SKM-1 treated with dmso at 0.1 percent for 144 hours (cell line): ENCODE data around the gene ACTN4.

Experiments
- DNase-seq: peaks from one replicate; lab custom pipeline; 2025; ENCODE audit not compliant: unreplicated experiment; lab: John Stamatoyannopoulos, UW

Gene ACTN4

GRCh38 chr19:38708413-38709024, 61.1 kb downstream of the ACTN4 start:
- no peak for DNase-seq

GRCh38 chr19:38709119-38709518, 61.7 kb downstream of the ACTN4 start:
- no peak for DNase-seq

- no peak for DNase-seq
These were observed 62.4 kb downstream of the ACTN4 start for GRCh38 chr19:38709671-38710415.

GRCh38 chr19:38710416-38710702, 62.9 kb downstream of the ACTN4 start:
- DNase-seq: no peak

GRCh38 chr19:38710928-38711725, 63.7 kb downstream of the ACTN4 start:
- DNase-seq: no peak

- no peak for DNase-seq
These were observed 64.3 kb downstream of the ACTN4 start for GRCh38 chr19:38711726-38712153.

GRCh38 chr19:38712161-38712748, 64.8 kb downstream of the ACTN4 start:
- no peak for DNase-seq

GRCh38 chr19:38713227-38713649, 65.8 kb downstream of the ACTN4 start:
- DNase-seq: no peak

- no peak for DNase-seq
These were observed 66.4 kb downstream of the ACTN4 start for GRCh38 chr19:38713865-38714264.

- DNase-seq: no peak
These were observed 66.9 kb downstream of the ACTN4 start for GRCh38 chr19:38714354-38714778.

GRCh38 chr19:38715555-38715954, 68.1 kb downstream of the ACTN4 start:
- DNase-seq: no peak

- DNase-seq: no peak
These were observed 69.6 kb downstream of the ACTN4 start for GRCh38 chr19:38717051-38717450.

- DNase-seq: no peak
These were observed 70.4 kb downstream of the ACTN4 start for GRCh38 chr19:38717855-38718254.

- no peak for DNase-seq
These were observed 71.5 kb downstream of the ACTN4 start for GRCh38 chr19:38718747-38719543.

- no peak for DNase-seq
These were observed 72.5 kb downstream of the ACTN4 start for GRCh38 chr19:38719761-38720558.

GRCh38 chr19:38720559-38721236, 73.2 kb downstream of the ACTN4 start:
- DNase-seq: no peak

- no peak for DNase-seq
These were observed 74.0 kb downstream of the ACTN4 start for GRCh38 chr19:38721496-38721895.

- DNase-seq: no peak
These were observed 74.7 kb downstream of the ACTN4 start for GRCh38 chr19:38721979-38722773.
